Stomach (tissue), 4 donors: Measurements from ENCODE around the gene MRPL12.

Experiments used
- CTCF ChIP-seq, 7 experiments: fragments of 450-650 bp in 4 of 7; fragments of 200-600 bp in 3 of 7; sonication (generic) in 3 of 7; IDR thresholded peaks; one replicate each; pipeline ENCODE4 v1.5.1; 2016 to 2019; ENCODE audit warnings: antibody characterized with exemption in 7 of 7, control low read depth in 2 of 7, mild to moderate bottlenecking in 1 of 7
- EP300 ChIP-seq: sonication (generic); formaldehyde crosslinking; IDR thresholded peaks from one replicate; pipeline ENCODE4 v1.6.1; 2017; ENCODE audit warnings: antibody characterized with exemption
- POLR2A ChIP-seq, 4 donors: fragments of 450-650 bp; IDR thresholded peaks; one replicate each; pipeline ENCODE4 v1.6.1; 2016; ENCODE audit warnings: antibody characterized with exemption in 4 of 4, control low read depth in 2 of 4, mild to moderate bottlenecking in 1 of 4, moderate library complexity in 1 of 4

GRCh38 chr17:81734405-81735263 lies 31.5 kb downstream of the MRPL12 start:
- no peak for TF ChIP-seq POLR2A (IDR thresholded peaks at IDR 0.05)
- no peak for TF ChIP-seq CTCF (IDR thresholded peaks at IDR 0.05)
- TF ChIP-seq EP300, result no peak
